ENCODE data around the gene CEBPA.
"Not testable (repeated sequence)": the region's sequence is repeated elsewhere in the genome, so short reads cannot be mapped to it uniquely, and the experiment has no call there.

CEBPA gene

GRCh38 chr19:33325920-33326319 is 23.6 kb upstream of the CEBPA start:
- DNase-seq (ENCODE audit: low read depth in 1 of 2, low spot score in 1 of 2): no peak

- no peak for DNase-seq (ENCODE audit: low read depth in 1 of 2, low spot score in 1 of 2)
These were observed 22.3 kb upstream of the CEBPA start for GRCh38 chr19:33324628-33325027.

- DNase-seq (ENCODE audit: low read depth in 1 of 2, low spot score in 1 of 2): no peak
These were observed 20.9 kb upstream of the CEBPA start for GRCh38 chr19:33323093-33323820.

- DNase-seq (ENCODE audit: low read depth in 1 of 2, low spot score in 1 of 2): no peak
These were observed 18.3 kb upstream of the CEBPA start for GRCh38 chr19:33320636-33321035.

- not testable (repeated sequence) for DNase-seq (ENCODE audit: low read depth in 1 of 2, low spot score in 1 of 2)
These were observed 15.7 kb upstream of the CEBPA start for GRCh38 chr19:33317991-33318390.

GRCh38 chr19:33317517-33317916 is 15.2 kb upstream of the CEBPA start:
- no peak for DNase-seq (ENCODE audit: low read depth in 1 of 2, low spot score in 1 of 2)

GRCh38 chr19:33316541-33317264 is 14.4 kb upstream of the CEBPA start:
- DNase-seq (ENCODE audit: low read depth in 1 of 2, low spot score in 1 of 2): no peak

GRCh38 chr19:33312808-33313207 is 10.5 kb upstream of the CEBPA start:
- not testable (repeated sequence) for DNase-seq (ENCODE audit: low read depth in 1 of 2, low spot score in 1 of 2)

GRCh38 chr19:33312065-33312464 is 9.7 kb upstream of the CEBPA start:
- DNase-seq (ENCODE audit: low read depth in 1 of 2, low spot score in 1 of 2): no peak

- DNase-seq (ENCODE audit: low read depth in 1 of 2, low spot score in 1 of 2): no peak
These were observed 9.0 kb upstream of the CEBPA start for GRCh38 chr19:33311326-33311682.

GRCh38 chr19:33310606-33311325 is 8.4 kb upstream of the CEBPA start:
- no peak for DNase-seq (ENCODE audit: low read depth in 1 of 2, low spot score in 1 of 2)

GRCh38 chr19:33309826-33310225 is 7.5 kb upstream of the CEBPA start:
- no peak for DNase-seq (ENCODE audit: low read depth in 1 of 2, low spot score in 1 of 2)

GRCh38 chr19:33306853-33307792 is 4.8 kb upstream of the CEBPA start:
- DNase-seq (ENCODE audit: low read depth in 1 of 2, low spot score in 1 of 2): no peak

- DNase-seq (ENCODE audit: low read depth in 1 of 2, low spot score in 1 of 2): no peak
These were observed 3.9 kb upstream of the CEBPA start for GRCh38 chr19:33306191-33306590.

GRCh38 chr19:33304760-33305647 is 2.7 kb upstream of the CEBPA start:
- DNase-seq (ENCODE audit: low read depth in 1 of 2, low spot score in 1 of 2): no peak

GRCh38 chr19:33304371-33304759 is 2.0 kb upstream of the CEBPA start:
- DNase-seq (ENCODE audit: low read depth in 1 of 2, low spot score in 1 of 2): no peak

- DNase-seq (ENCODE audit: low read depth in 1 of 2, low spot score in 1 of 2): no peak
These were observed 1.5 kb upstream of the CEBPA start for GRCh38 chr19:33303791-33304345.

- DNase-seq (ENCODE audit: low read depth in 1 of 2, low spot score in 1 of 2): no peak
These were observed 848 bp upstream of the CEBPA start for GRCh38 chr19:33302974-33303790.

GRCh38 chr19:33301900-33302174 is 497 bp downstream of the CEBPA start:
- DNase-seq (ENCODE audit: low read depth in 1 of 2, low spot score in 1 of 2): no peak

Measured in stimulated activated CD4-positive, alpha-beta T cell treated with anti-CD3 and anti-CD28 coated beads, Interleukin-15, amount 100 ng/mL, for 1 hour (primary cell).